NCI-H2227 (cell line): Measurements from ENCODE around the gene CADM2.

Experiments used
- DNase-seq: peaks from one replicate; lab custom pipeline; 2025; ENCODE audit not compliant: unreplicated experiment; lab: John Stamatoyannopoulos, UW

The CADM2 gene

GRCh38 chr3:85304360-85304964 lies 345.7 kb downstream of the CADM2 start:
- DNase-seq: peak; percentile 20

- DNase-seq: no peak
These were observed 353.5 kb downstream of the CADM2 start for GRCh38 chr3:85312331-85312730.

GRCh38 chr3:85313380-85313779 lies 354.6 kb downstream of the CADM2 start:
- DNase-seq: no peak

- DNase-seq: no peak
These were observed 357.5 kb downstream of the CADM2 start for GRCh38 chr3:85316252-85316651.

GRCh38 chr3:85321892-85322291 lies 363.1 kb downstream of the CADM2 start:
- DNase-seq: no peak

GRCh38 chr3:85330071-85330470 lies 371.3 kb downstream of the CADM2 start:
- DNase-seq: no peak

- no peak for DNase-seq
These were observed 379.1 kb downstream of the CADM2 start for GRCh38 chr3:85337895-85338294.

- DNase-seq: peak; percentile 18
These were observed 384.1 kb downstream of the CADM2 start for GRCh38 chr3:85342915-85343314.

- DNase-seq: no peak
These were observed 396.8 kb downstream of the CADM2 start for GRCh38 chr3:85355572-85355971.

- peak; percentile 57 for DNase-seq
These were observed 402.1 kb downstream of the CADM2 start for GRCh38 chr3:85360742-85361387.

GRCh38 chr3:85364296-85364909 lies 405.6 kb downstream of the CADM2 start:
- DNase-seq: peak; percentile 7

GRCh38 chr3:85370341-85370740 lies 411.6 kb downstream of the CADM2 start:
- DNase-seq: no peak

GRCh38 chr3:85376131-85376530 lies 417.3 kb downstream of the CADM2 start:
- DNase-seq: no peak

GRCh38 chr3:85377115-85377514 lies 418.3 kb downstream of the CADM2 start:
- no peak for DNase-seq

- DNase-seq: no peak
These were observed 425.6 kb downstream of the CADM2 start for GRCh38 chr3:85384372-85384771.

- DNase-seq: peak; percentile 2
These were observed 429.2 kb downstream of the CADM2 start for GRCh38 chr3:85387913-85388505.

- DNase-seq: no peak
These were observed 435.6 kb downstream of the CADM2 start for GRCh38 chr3:85394424-85394823.

- no peak for DNase-seq
These were observed 438.6 kb downstream of the CADM2 start for GRCh38 chr3:85397434-85397833.

- DNase-seq: no peak
These were observed 467.3 kb downstream of the CADM2 start for GRCh38 chr3:85426121-85426520.

GRCh38 chr3:85427467-85427866 lies 468.7 kb downstream of the CADM2 start:
- peak; percentile 67 for DNase-seq

- DNase-seq: no peak
These were observed 473.3 kb downstream of the CADM2 start for GRCh38 chr3:85432081-85432480.

- no peak for DNase-seq
These were observed 474.5 kb downstream of the CADM2 start for GRCh38 chr3:85433319-85433718.
